Panc1 (cell line): ENCODE results near the gene MMRN2. TPM values are rescaled to one million over a fixed set of nuclear protein-coding genes. Genes with fewer than 3 reads are reported as not detected.

Experiments used
- ATAC-seq: fragments of 200-7000 bp; cut with Tn5 transposase; 2 replicates; pipeline ENCODE4 v1.9.1; 2020; ENCODE audit warnings: mild to moderate bottlenecking, moderate library complexity
- BruUV-seq: library from RNA; stranded (reverse); fragments of 400-500 nt; replicated peaks from 2 replicates; lab custom pipeline; 2021; lab: Mats Ljungman, UMichigan
- CTCF ChIA-PET: fragments of 300-600 bp; sonication (Branson Sonifier 250); formaldehyde crosslinking; loops from one replicate; lab custom pipeline; 2022; ENCODE audit warnings: antibody characterized with exemption; lab: Charles Lee
- POLR2A ChIA-PET: fragments of 300-600 bp; sonication (Branson Sonifier 250); formaldehyde crosslinking; loops from one replicate; lab custom pipeline; 2022; ENCODE audit warnings: antibody characterized with exemption; lab: Charles Lee
- DNase-seq: peaks from one replicate; pipeline ENCODE4 v3.0.0-alpha.2; 2010; ENCODE audit warnings: low read depth, low spot score
- H3K27ac ChIP-seq: 2 replicates; pipeline ENCODE4 v1.5.1; 2011; ENCODE audit warnings: mild to moderate bottlenecking, low read length, inconsistent platforms
- H3K27me3 ChIP-seq: fragments of 200-500 bp; sonication (Bioruptor generic); 2 replicates; pipeline ENCODE4 v1.6.0; 2014; ENCODE audit warnings: low read length, inconsistent platforms; ENCODE audit not compliant: control insufficient read depth, insufficient read depth
- H3K36me3 ChIP-seq: fragments of 200-500 bp; sonication (Bioruptor generic); 2 replicates; pipeline ENCODE4 v1.5.1; 2014; ENCODE audit warnings: inconsistent platforms, mild to moderate bottlenecking, low read length, moderate library complexity; ENCODE audit not compliant: control insufficient read depth, insufficient read depth
- H3K4me1 ChIP-seq: 2 replicates; pipeline ENCODE4 v1.5.1; 2011; ENCODE audit warnings: inconsistent platforms, mild to moderate bottlenecking, low read length, moderate library complexity; ENCODE audit not compliant: control insufficient read depth, insufficient read depth
- H3K4me3 ChIP-seq, 2 experiments: 2 replicates each; pipeline ENCODE4 v1.5.1; 2011 to 2012; ENCODE audit warnings: low read depth in 2 of 2, low read length in 2 of 2, mild to moderate bottlenecking in 2 of 2, inconsistent platforms in 1 of 2, moderate library complexity in 1 of 2
- H3K9me3 ChIP-seq: fragments of 200-500 bp; sonication (Bioruptor generic); 2 replicates; pipeline ENCODE4 v1.5.1; 2014; ENCODE audit warnings: low read depth, mild to moderate bottlenecking, inconsistent platforms, low read length, moderate library complexity; ENCODE audit not compliant: control insufficient read depth, insufficient read depth
- CTCF ChIP-seq: fragments of 450-650 bp; IDR thresholded peaks from 2 replicates; pipeline ENCODE4 v1.5.1; 2017; ENCODE audit warnings: mild to moderate bottlenecking
- POLR2AphosphoS5 ChIP-seq: IDR thresholded peaks from 2 replicates; pipeline ENCODE4 v1.6.1; 2012; ENCODE audit warnings: mild to moderate bottlenecking, low read depth, low read length, moderate library complexity
- REST ChIP-seq, 2 experiments: IDR thresholded peaks; 2 replicates each; pipeline ENCODE4 v1.6.1; 2011 to 2012; ENCODE audit warnings: low read depth in 2 of 2, control low read depth in 1 of 2, low read length in 1 of 2, mild to moderate bottlenecking in 1 of 2, moderate library complexity in 1 of 2; ENCODE audit not compliant: insufficient read depth in 1 of 2
- SIN3A ChIP-seq: IDR thresholded peaks from 2 replicates; pipeline ENCODE4 v1.6.1; 2012; ENCODE audit warnings: low read depth, mild to moderate bottlenecking, low read length, moderate library complexity, borderline replicate concordance; ENCODE audit not compliant: insufficient read depth
- TCF7L2 ChIP-seq: IDR thresholded peaks from 2 replicates; pipeline ENCODE4 v1.6.1; 2011; ENCODE audit warnings: mild to moderate bottlenecking, low read depth, low read length, inconsistent platforms
- in situ Hi-C: cut with HindIII; loops from 2 replicates; pipeline ENCODE4 v1.10.0; 2016; ENCODE audit warnings: low sequenced_read_pairs, low pct_unique_long_range_greater_than_20kb
- intact Hi-C: fragments of 100-400 bp; cut with micrococcal nuclease; formaldehyde crosslinking; loops from one replicate; pipeline ENCODE4 v1.10.0; 2022; ENCODE audit not compliant: unreplicated experiment
- total RNA-seq: library from RNA; stranded (reverse); gene quantifications from one replicate; pipeline ENCODE4 v1.2.1, GENCODE V29; 2021; ENCODE audit not compliant: unreplicated experiment

The MMRN2 gene
- total RNA-seq, 1 experiment from 2014 or later = 1.0 TPM

- in situ Hi-C loops = no loop called here
- intact Hi-C loops = no loop called here
- Histone ChIP-seq H3K4me1 (peaks cover 45% of the 10 kb centered on the region), H3K27ac (no peak overlapping the region), H3K4me3 (no peak overlapping the region), H3K27me3 (no peaks in the 10 kb centered on the region), H3K9me3 (no peaks in the 10 kb centered on the region), H3K36me3 (no peaks in the 10 kb centered on the region; the same call in 1 of the 2 replicates)
- ATAC-seq (no peak), DNase-seq (no peak)
- POLR2A ChIA-PET = no interaction called here
- no TSS peak for BruUV-seq
- CTCF ChIA-PET = no interaction called here
- TF ChIP-seq REST (IDR thresholded peaks at IDR 0.05; ENCODE audit: insufficient read depth in 1 of 2, low read depth in 2 of 2, low read length in 1 of 2) = no peak
- no peak for TF ChIP-seq POLR2AphosphoS5
- no peak for TF ChIP-seq SIN3A
- TF ChIP-seq CTCF = no peak
- no peak for TF ChIP-seq TCF7L2
These were observed 6.8 kb upstream of the MMRN2 start for GRCh38 chr10:86964061-86964846.

GRCh38 chr10:86963341-86963919 lies 6.0 kb upstream of the MMRN2 start:
- H3K9me3 ChIP-seq = no peaks in the 10 kb centered on the region
- intact Hi-C loops (no loop called here), in situ Hi-C loops (no loop called here)
- H3K4me3 ChIP-seq = no peak overlapping the region
- TF ChIP-seq REST (IDR thresholded peaks at IDR 0.05; ENCODE audit: insufficient read depth in 1 of 2, low read depth in 2 of 2, low read length in 1 of 2) = no peak
- TF ChIP-seq TCF7L2 = no peak
- no peak for TF ChIP-seq CTCF
- no peak for TF ChIP-seq POLR2AphosphoS5
- no peak for TF ChIP-seq SIN3A
- H3K36me3 ChIP-seq = no peaks in the 10 kb centered on the region; the same call in 1 of the 2 replicates
- no peak for ATAC-seq
- DNase-seq = no peak
- H3K4me1 ChIP-seq = peaks cover 47% of the 10 kb centered on the region
- POLR2A ChIA-PET = no interaction called here
- H3K27me3 ChIP-seq = no peaks in the 10 kb centered on the region
- no peak overlapping the region for H3K27ac ChIP-seq
- no TSS peak for BruUV-seq
- CTCF ChIA-PET = no interaction called here
